Endothelial cell of umbilical vein (primary cell): Measurements from ENCODE around the gene CCBE1. TPM values are rescaled to one million over a fixed set of nuclear protein-coding genes. Genes with fewer than 3 reads are reported as not detected.

Experiments used
- BruUV-seq: library from RNA; stranded (reverse); fragments of 400-500 nt; replicated peaks from 2 replicates; lab custom pipeline; 2021; lab: Mats Ljungman, UMichigan
- CTCF ChIA-PET: fragments of 300-600, 350-600 bp; sonication (Branson Sonifier 250); formaldehyde crosslinking; loops from one replicate; lab custom pipeline; 2021; ENCODE audit warnings: antibody characterized with exemption, inconsistent platforms; lab: Charles Lee
- POLR2A ChIA-PET: fragments of 300-600, 350-600 bp; sonication (Branson Sonifier 250); formaldehyde crosslinking; loops from one replicate; lab custom pipeline; 2021; ENCODE audit warnings: antibody characterized with exemption, inconsistent platforms; lab: Charles Lee
- DNase-seq: peaks from one replicate; pipeline ENCODE4 v3.0.0-alpha.2; 2011; ENCODE audit warnings: low read depth, low spot score
- FAIRE-seq: peaks from 2 replicates; lab custom pipeline; 2011; peaks lifted over from hg19 to GRCh38; lab: Jason Lieb, UNC
- H2AFZ ChIP-seq: 2 replicates; pipeline ENCODE4 v1.6.0; 2012; ENCODE audit warnings: low read depth, low read length, control low read depth, inconsistent platforms
- H3K27ac ChIP-seq: 2 replicates; pipeline ENCODE4 v1.5.1; 2011; ENCODE audit warnings: low read depth, mild to moderate bottlenecking, control low read depth, low read length, moderate library complexity; ENCODE audit not compliant: insufficient read depth
- H3K27me3 ChIP-seq, 2 experiments: 2 replicates each; pipeline versions ENCODE4 v1.6.0 to v1.6.1; 2011; ENCODE audit warnings: low read length in 2 of 2, mixed read lengths in 1 of 2; ENCODE audit not compliant: control insufficient read depth in 2 of 2, insufficient read depth in 2 of 2
- H3K36me3 ChIP-seq, 2 experiments: 2 replicates in 1 of 2; 3 replicates in 1 of 2; pipeline ENCODE4 v1.5.1; 2011; ENCODE audit warnings: low read length in 2 of 2, mild to moderate bottlenecking in 1 of 2, moderate library complexity in 1 of 2; ENCODE audit not compliant: control insufficient read depth in 2 of 2, insufficient read depth in 2 of 2; ENCODE audit errors: extremely low read depth in 1 of 2
- H3K4me1 ChIP-seq: 3 replicates; pipeline ENCODE4 v1.5.1; 2011; ENCODE audit warnings: mild to moderate bottlenecking, low read length; ENCODE audit not compliant: control insufficient read depth, insufficient read depth; ENCODE audit errors: extremely low read depth
- H3K4me2 ChIP-seq: 2 replicates; pipeline ENCODE4 v1.6.1; 2011; ENCODE audit warnings: low read length, control low read depth, mixed read lengths; ENCODE audit not compliant: insufficient read depth
- H3K4me3 ChIP-seq, 3 experiments: fragments of 200-600 bp in 1 of 3; sonication (generic), shearing (Covaris generic) in 1 of 3; replicated peaks in 1 of 3; 2 replicates each; pipeline ENCODE4 v1.5.1; 2011 to 2016; ENCODE audit warnings: control low read depth in 3 of 3, low read length in 3 of 3, mild to moderate bottlenecking in 2 of 3, inconsistent platforms in 1 of 3, low read depth in 1 of 3, moderate library complexity in 1 of 3; ENCODE audit not compliant: insufficient read depth in 1 of 3
- H3K79me2 ChIP-seq: 2 replicates; pipeline ENCODE4 v1.6.0; 2012; ENCODE audit warnings: low read length, inconsistent platforms; ENCODE audit not compliant: control insufficient read depth, insufficient read depth
- H3K9ac ChIP-seq: replicated peaks from 2 replicates; pipeline ENCODE3; 2011; ENCODE audit warnings: low read length, control low read depth; ENCODE audit not compliant: insufficient read depth; ENCODE audit errors: extremely low read depth
- H3K9me1 ChIP-seq: replicated peaks from 3 replicates; pipeline ENCODE4 v1.6.0; 2011; ENCODE audit warnings: mild to moderate bottlenecking, low read length; ENCODE audit not compliant: control insufficient read depth, insufficient read depth; ENCODE audit errors: extremely low read depth
- H3K9me3 ChIP-seq: replicated peaks from 2 replicates; pipeline ENCODE4 v1.5.1; 2012; ENCODE audit warnings: low read length, inconsistent platforms; ENCODE audit not compliant: control insufficient read depth, insufficient read depth
- H4K20me1 ChIP-seq: replicated peaks from 2 replicates; pipeline ENCODE3; 2011; ENCODE audit warnings: mild to moderate bottlenecking, low read length; ENCODE audit not compliant: control insufficient read depth, insufficient read depth; ENCODE audit errors: extremely low read depth
- EZH2 ChIP-seq: IDR thresholded peaks from 2 replicates; pipeline ENCODE4 v1.6.1; 2012; ENCODE audit warnings: borderline replicate concordance, low read depth, mild to moderate bottlenecking, moderate library complexity, low read length, inconsistent platforms; ENCODE audit not compliant: severe bottlenecking
- FOS ChIP-seq: IDR thresholded peaks from 2 replicates; pipeline ENCODE4 v1.6.1; 2011; ENCODE audit warnings: mild to moderate bottlenecking, low read length, moderate library complexity, borderline replicate concordance; ENCODE audit not compliant: insufficient read depth
- GATA2 ChIP-seq: IDR thresholded peaks from 2 replicates; pipeline ENCODE4 v1.7.0; 2011; ENCODE audit warnings: low read depth, mild to moderate bottlenecking, moderate library complexity, mixed read lengths, low read length; ENCODE audit not compliant: insufficient read length, insufficient read depth
- JUN ChIP-seq: IDR thresholded peaks from 2 replicates; pipeline ENCODE4 v1.6.1; 2011; ENCODE audit warnings: borderline replicate concordance, low read depth; ENCODE audit not compliant: insufficient read length, insufficient read depth
- MYC ChIP-seq: IDR thresholded peaks from one replicate; pipeline ENCODE4 v1.6.1; 2011; ENCODE audit warnings: mild to moderate bottlenecking, low read depth, low read length
- POLR2A ChIP-seq: IDR thresholded peaks from 2 replicates; pipeline ENCODE4 v1.6.1; 2012; ENCODE audit warnings: low read depth, mild to moderate bottlenecking, control low read depth, low read length
- POLR2AphosphoS5 ChIP-seq: IDR thresholded peaks from 2 replicates; pipeline ENCODE4 v1.6.1; 2012; ENCODE audit warnings: low read depth, mild to moderate bottlenecking, control low read depth, low read length, moderate library complexity; ENCODE audit not compliant: insufficient read depth
- dilution Hi-C: fragments of 300-500 bp; cut with MboI; formaldehyde crosslinking; loops from one replicate; pipeline ENCODE4 v1.15.0; 2019; ENCODE audit warnings: low sequenced_read_pairs; ENCODE audit not compliant: extremely low pct_ligation_motif_present
- intact Hi-C: fragments of 100-400 bp; cut with micrococcal nuclease; formaldehyde crosslinking; loops from one replicate; pipeline ENCODE4 v1.10.0; 2022
- polyA plus RNA-seq, 4 experiments: library from polyadenylated mRNA; depleted of rRNA in 3 of 4; stranded (reverse) in 3 of 4; unstranded in 1 of 4; fragments of >200 nt; gene quantifications; 2 replicates each; pipeline versions ENCODE4 v1.2.1 to v1.2.3, GENCODE V29; 2011 to 2012; ENCODE audit warnings: missing spikeins in 1 of 4
- total RNA-seq: library from RNA; stranded (reverse); gene quantifications from 2 replicates; pipeline ENCODE4 v1.2.3, GENCODE V29; 2021
- TF ChIP-seq, protein P1 (sequence below), 2 donors: IDR thresholded peaks; 1 replicate in 1 of 2; 2 replicates in 1 of 2; pipeline ENCODE4 v1.5.1; 2011; ENCODE audit warnings: low read length in 2 of 2, mild to moderate bottlenecking in 2 of 2, moderate library complexity in 2 of 2, control low read depth in 1 of 2, inconsistent platforms in 1 of 2, low read depth in 1 of 2; ENCODE audit not compliant: insufficient read depth in 1 of 2; ENCODE audit errors: extremely low read depth in 1 of 2
- TF ChIP-seq, protein P2 (sequence below): IDR thresholded peaks from 2 replicates; pipeline ENCODE4 v1.6.1; 2011; ENCODE audit not compliant: insufficient read depth, insufficient read length

CCBE1 gene
- total and polyA plus RNA-seq, 2 donors (not counting 3 experiments of a cell fraction or from before 2014, with no cell fraction given) = 0.04 TPM; not detected in 1

DNA sequence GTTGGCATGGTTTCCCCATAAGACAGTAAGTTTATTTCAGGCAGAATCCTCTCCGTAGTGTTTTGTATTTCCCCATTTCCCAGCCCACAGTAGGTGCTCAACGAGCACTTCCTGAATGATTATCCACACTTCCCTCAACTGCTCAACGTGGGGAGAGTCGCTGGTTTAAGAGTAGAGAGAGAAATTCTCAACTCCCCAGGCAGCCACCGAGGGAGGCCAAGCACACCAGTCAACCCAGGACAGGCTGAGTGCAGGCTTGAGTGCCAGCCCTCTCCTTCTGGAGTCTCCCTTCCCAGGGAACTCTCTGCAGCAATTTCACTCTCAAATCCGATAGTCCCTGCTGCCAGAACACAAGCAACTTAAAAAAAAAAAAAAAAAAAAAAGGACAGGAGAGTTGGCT, 246.2 kb downstream of the CCBE1 start:
- intact Hi-C loops = no loop called here
- FAIRE-seq (no peak), DNase-seq (no peak)
- ChIA-PET POLR2A (no interaction called here), CTCF (interaction anchor here (2.2 kb wide), 1 partner anchor 8 kb away, joined by 4 read pairs; no protein-coding TSS in a partner anchor)
- dilution Hi-C loops = no loop called here
- no peak for TF ChIP-seq GATA2
- TF ChIP-seq EZH2 = no peak
- TF ChIP-seq POLR2A = no peak
- TF ChIP-seq JUN = no peak
- TF ChIP-seq, protein P1, sequence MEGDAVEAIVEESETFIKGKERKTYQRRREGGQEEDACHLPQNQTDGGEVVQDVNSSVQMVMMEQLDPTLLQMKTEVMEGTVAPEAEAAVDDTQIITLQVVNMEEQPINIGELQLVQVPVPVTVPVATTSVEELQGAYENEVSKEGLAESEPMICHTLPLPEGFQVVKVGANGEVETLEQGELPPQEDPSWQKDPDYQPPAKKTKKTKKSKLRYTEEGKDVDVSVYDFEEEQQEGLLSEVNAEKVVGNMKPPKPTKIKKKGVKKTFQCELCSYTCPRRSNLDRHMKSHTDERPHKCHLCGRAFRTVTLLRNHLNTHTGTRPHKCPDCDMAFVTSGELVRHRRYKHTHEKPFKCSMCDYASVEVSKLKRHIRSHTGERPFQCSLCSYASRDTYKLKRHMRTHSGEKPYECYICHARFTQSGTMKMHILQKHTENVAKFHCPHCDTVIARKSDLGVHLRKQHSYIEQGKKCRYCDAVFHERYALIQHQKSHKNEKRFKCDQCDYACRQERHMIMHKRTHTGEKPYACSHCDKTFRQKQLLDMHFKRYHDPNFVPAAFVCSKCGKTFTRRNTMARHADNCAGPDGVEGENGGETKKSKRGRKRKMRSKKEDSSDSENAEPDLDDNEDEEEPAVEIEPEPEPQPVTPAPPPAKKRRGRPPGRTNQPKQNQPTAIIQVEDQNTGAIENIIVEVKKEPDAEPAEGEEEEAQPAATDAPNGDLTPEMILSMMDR (IDR thresholded peaks at IDR 0.05; ENCODE audit: extremely low read depth in 1 of 2, insufficient read depth in 1 of 2, low read depth in 1 of 2, low read length in 2 of 2) = no peak
- TF ChIP-seq MYC = no peak
- TF ChIP-seq FOS = no peak
- no peak for TF ChIP-seq POLR2AphosphoS5
- TF ChIP-seq, protein P2, sequence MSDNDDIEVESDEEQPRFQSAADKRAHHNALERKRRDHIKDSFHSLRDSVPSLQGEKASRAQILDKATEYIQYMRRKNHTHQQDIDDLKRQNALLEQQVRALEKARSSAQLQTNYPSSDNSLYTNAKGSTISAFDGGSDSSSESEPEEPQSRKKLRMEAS = no peak
- Histone ChIP-seq H2AFZ (no peak overlapping the region), H3K27me3 (no peaks in the 10 kb centered on the region), H3K4me3 (no peak overlapping the region), H3K9me3 (no peaks in the 10 kb centered on the region), H3K4me1 (no peaks in the 10 kb centered on the region), H3K9ac (no peak overlapping the region), H3K27ac (no peak overlapping the region), H3K9me1 (no peaks in the 10 kb centered on the region), H4K20me1 (no peaks in the 10 kb centered on the region), H3K4me2 (no peak overlapping the region), H3K79me2 (no peaks in the 10 kb centered on the region), H3K36me3 (no peaks in the 10 kb centered on the region)
- no TSS peak for BruUV-seq
